A549 treated with Mapracorat at 1 μM for 4 hours (cell line): ENCODE data around the gene UBXN2A. TPM values are rescaled to one million over a fixed set of nuclear protein-coding genes. Genes with fewer than 3 reads are reported as not detected.

Source experiments
- total RNA-seq: library from RNA; stranded (reverse); fragments of 200-300 nt; extraction: Qiagen RNA extraction; gene quantifications from 5 replicates; pipeline ENCODE4 v1.2.3, GENCODE V29; 2022

Gene UBXN2A, protein sequence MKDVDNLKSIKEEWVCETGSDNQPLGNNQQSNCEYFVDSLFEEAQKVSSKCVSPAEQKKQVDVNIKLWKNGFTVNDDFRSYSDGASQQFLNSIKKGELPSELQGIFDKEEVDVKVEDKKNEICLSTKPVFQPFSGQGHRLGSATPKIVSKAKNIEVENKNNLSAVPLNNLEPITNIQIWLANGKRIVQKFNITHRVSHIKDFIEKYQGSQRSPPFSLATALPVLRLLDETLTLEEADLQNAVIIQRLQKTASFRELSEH
- 19.8 to 25.0 TPM (median 22.7 TPM) in 5 replicates for total RNA-seq

GRCh38 chr2:23939987-23940717 is at the start of gene UBXN2A:
Gene UBXN2A (plus strand): TSS chr2:23940463. CDS start chr2:23958315, 17,852 bp downstream.

DNA sequence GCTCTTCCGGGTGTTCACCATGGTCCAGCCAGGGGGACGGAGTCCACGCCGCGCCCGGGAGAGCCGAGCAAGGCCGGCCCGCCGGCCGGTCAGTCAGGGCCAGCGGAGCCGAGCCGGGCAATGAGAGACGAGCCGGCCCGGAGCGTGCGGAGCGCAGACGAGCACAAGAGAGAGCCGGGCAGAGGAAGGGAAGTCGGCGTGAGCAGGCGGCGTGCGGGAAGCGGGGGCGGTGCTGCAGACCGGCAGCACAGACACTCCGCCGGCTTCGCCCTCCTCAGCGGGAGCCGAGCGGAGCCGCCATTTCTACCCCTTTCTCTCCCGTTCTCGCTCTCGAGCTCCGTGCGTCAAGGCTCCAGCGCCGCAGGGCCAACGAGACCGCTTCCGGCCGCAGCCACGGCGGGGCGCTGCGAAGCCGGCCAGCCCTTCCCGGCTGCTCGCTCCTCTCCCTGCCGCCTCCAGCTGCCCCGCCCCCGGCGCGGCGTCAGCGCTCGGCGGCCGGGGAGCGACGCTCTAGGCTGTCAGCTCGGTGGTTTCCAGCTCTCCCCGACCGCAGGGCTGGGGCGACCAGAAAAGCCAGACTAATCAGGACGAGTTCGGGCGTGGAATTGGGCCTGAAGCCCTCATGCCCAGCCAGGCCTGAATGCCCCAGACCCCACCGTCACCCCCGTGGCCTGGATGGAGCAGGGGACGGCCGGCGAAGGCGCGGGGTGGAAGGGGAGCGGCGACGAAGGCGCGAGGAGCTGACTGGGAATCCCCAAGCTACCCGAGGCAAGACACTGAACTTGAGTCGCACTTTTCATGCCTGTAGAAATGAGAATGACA is 13.3 kb upstream of the UBXN2A start, which contains the start of gene ATAD2B:
TSS of gene ATAD2B (minus strand) at position 374 of the 822 bp plus-strand sequence. CDS start at position 21, 353 bp downstream.

GRCh38 chr2:24009680-24010476 is 69.6 kb downstream of the UBXN2A start, which contains the start of gene MFSD2B:
Gene MFSD2B (plus strand): TSS chr2:24010085. CDS start chr2:24010097, 12 bp downstream.

GRCh38 chr2:24046930-24047702 is 106.9 kb downstream of the UBXN2A start, which contains the start of gene WDCP:
Gene WDCP (minus strand): TSS chr2:24047391. CDS start chr2:24039494, 7,897 bp downstream.

DNA sequence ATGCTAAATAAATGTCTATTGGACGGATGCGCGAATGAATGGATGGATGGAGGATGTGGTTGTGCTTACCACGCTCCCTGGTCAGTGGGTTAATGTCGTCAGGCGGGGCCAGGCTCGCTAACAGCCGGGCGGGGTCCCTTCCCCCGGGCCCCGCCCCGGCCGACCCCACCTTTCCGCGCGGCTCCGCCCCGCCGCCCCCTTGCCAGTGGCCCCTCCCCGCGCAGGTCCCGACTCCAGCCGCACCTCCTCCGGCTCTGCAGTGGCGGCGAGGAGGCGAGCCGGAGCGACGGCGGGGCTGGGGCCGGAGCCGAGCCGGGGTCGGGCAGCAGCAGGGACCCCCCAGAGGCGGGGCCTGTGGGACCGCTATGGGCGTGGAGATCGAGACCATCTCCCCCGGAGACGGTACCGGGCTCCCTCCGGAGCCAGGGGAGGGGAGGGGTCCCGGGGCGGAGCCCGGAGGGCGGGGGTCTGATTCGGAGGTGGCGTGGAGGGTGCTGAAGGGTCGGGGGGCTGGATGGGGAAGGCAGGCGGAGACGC is 109.3 kb downstream of the UBXN2A start, which contains the start of gene FKBP1B:
TSS of gene FKBP1B (plus strand) at position 257 of the 537 bp plus-strand sequence. CDS start at position 366, 109 bp downstream.

Other genes with a start within 250 kb of the UBXN2A start
- gene ATAD2B, start 13.3 kb upstream of the UBXN2A start, total RNA-seq = 5.6 to 8.5 TPM (median 7.2 TPM) in 5 replicates
- gene MFSD2B, start 69.6 kb downstream of the UBXN2A start, total RNA-seq = 0.11 to 0.64 TPM (median 0.59 TPM) in 5 replicates
- 11.7 to 14.3 TPM (median 12.9 TPM) in 5 replicates for gene WDCP, start 106.9 kb downstream of the UBXN2A start, total RNA-seq
- 10.6 to 12.7 TPM (median 11.5 TPM) in 5 replicates for gene FKBP1B, start 109.3 kb downstream of the UBXN2A start, total RNA-seq
- gene SF3B6, start 135.9 kb downstream of the UBXN2A start, total RNA-seq = 159 to 226 TPM (median 170 TPM) in 5 replicates
- gene TP53I3, start 144.4 kb downstream of the UBXN2A start, total RNA-seq = 243 to 290 TPM (median 270 TPM) in 5 replicates
- gene PFN4, start 182.9 kb downstream of the UBXN2A start, total RNA-seq = 1.1 to 1.9 TPM (median 1.9 TPM) in 5 replicates
- 1.1 to 4.1 TPM (median 3.6 TPM) in 5 replicates for gene FAM228B, start 183.0 kb downstream of the UBXN2A start, total RNA-seq
- gene FAM228A, start 234.6 kb downstream of the UBXN2A start, total RNA-seq = not detected in 5 replicates